ENCODE results near the gene VPS37C. TPM values are rescaled to one million over a fixed set of nuclear protein-coding genes. Genes with fewer than 3 reads are reported as not detected.

Gene VPS37C
- total and polyA plus RNA-seq, 10 donors: 6.1 to 32.3 (median 20.5) TPM

- peak overlapping the region; percentile 42 to 99 (median 98) for H3K27ac ChIP-seq
- no peak for DNase-seq
- WGBS, 5 donors: 46 to 61% (median 56%) methylated on average over 13 of the region's 13 CpGs
- no peaks in the 10 kb centered on the region for H3K36me3 ChIP-seq
- H3K27me3 ChIP-seq (replicated peaks in 1 of 7): no peaks in the 10 kb centered on the region
- peaks cover 15 to 80% (median 66%) of the 10 kb centered on the region in 6 donors for H3K4me1 ChIP-seq
- no peaks in the 10 kb centered on the region for H3K9me3 ChIP-seq
- H3K4me3 ChIP-seq: peak overlapping the region in 1 of 8 donors; percentile 85
- TF ChIP-seq POLR2A (IDR thresholded peaks at IDR 0.05) (no peak), POLR2AphosphoS5 (IDR thresholded peaks at IDR 0.05) (peak in 1 of 3 donors; percentile 75)
- intact Hi-C loops (cut with DNase I; ENCODE audit: low total_unique reads): no loop called here
Observed at GRCh38 chr11:61163714-61164605, 2.7 kb upstream of the VPS37C start.

GRCh38 chr11:61163021-61163420, 1.8 kb upstream of the VPS37C start:
- no peak for DNase-seq
- peak overlapping the region in 1 of 8 donors; percentile 85 for H3K4me3 ChIP-seq
- intact Hi-C loops (cut with DNase I; ENCODE audit: low total_unique reads): no loop called here
- H3K27ac ChIP-seq: peak overlapping the region in 7 of 8 donors; percentile 79 to 99 (median 98)
- no peaks in the 10 kb centered on the region for H3K36me3 ChIP-seq
- TF ChIP-seq POLR2A (IDR thresholded peaks at IDR 0.05) (no peak), POLR2AphosphoS5 (IDR thresholded peaks at IDR 0.05) (no peak)
- TF ChIP-seq, protein P1, sequence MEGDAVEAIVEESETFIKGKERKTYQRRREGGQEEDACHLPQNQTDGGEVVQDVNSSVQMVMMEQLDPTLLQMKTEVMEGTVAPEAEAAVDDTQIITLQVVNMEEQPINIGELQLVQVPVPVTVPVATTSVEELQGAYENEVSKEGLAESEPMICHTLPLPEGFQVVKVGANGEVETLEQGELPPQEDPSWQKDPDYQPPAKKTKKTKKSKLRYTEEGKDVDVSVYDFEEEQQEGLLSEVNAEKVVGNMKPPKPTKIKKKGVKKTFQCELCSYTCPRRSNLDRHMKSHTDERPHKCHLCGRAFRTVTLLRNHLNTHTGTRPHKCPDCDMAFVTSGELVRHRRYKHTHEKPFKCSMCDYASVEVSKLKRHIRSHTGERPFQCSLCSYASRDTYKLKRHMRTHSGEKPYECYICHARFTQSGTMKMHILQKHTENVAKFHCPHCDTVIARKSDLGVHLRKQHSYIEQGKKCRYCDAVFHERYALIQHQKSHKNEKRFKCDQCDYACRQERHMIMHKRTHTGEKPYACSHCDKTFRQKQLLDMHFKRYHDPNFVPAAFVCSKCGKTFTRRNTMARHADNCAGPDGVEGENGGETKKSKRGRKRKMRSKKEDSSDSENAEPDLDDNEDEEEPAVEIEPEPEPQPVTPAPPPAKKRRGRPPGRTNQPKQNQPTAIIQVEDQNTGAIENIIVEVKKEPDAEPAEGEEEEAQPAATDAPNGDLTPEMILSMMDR (IDR thresholded peaks at IDR 0.05 in 8 of 11, conservative IDR thresholded peaks at IDR 0.05 in 3 of 11): no peak
- H3K9me3 ChIP-seq: no peaks in the 10 kb centered on the region
- peaks cover 17 to 80% (median 67%) of the 10 kb centered on the region in 6 donors for H3K4me1 ChIP-seq
- 70 to 94% (median 81%) methylated on average over 4 of the region's 4 CpGs for WGBS, 5 donors
- no peaks in the 10 kb centered on the region for H3K27me3 ChIP-seq (replicated peaks in 1 of 7)

DNA sequence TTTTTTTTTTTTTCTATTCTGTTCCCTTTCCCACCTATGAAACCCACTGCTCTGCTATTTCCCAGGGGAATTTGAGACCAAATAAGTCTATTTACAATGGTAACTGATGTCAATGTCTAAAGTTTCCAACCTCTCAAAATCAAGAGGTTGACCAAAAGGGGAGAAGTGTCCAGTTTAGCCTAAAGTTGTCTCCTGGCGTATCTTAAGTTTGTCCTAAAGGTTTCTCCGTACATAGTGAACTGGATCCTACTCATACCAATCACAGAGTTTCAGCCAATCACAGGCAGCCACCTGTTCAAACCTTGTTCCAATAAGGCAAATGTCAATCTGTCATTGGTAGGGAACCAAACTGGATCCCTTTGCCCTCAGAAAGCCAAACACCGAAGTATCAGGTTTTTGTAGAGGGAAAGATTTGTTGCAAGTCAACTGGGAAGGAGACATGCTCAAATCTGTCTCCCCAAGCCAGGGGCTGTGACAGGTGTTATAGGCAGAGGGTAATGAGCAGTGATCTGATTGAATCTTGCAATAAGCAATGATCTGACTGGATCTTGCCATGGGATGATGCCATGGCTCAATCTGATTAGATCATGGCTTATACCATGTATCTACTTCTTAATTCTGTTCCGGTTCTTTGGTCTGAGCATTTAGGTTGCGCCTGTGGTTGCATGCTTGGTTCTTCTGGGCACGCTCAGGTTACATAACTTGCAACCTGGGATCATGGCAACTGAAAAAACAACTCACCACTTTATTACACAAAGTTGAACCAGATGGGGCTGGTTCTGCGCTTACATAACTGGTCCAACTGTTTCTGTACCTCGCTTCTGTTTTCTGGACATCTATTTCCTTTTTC, 1.1 kb upstream of the VPS37C start:
- intact Hi-C loops (cut with DNase I; ENCODE audit: low total_unique reads): no loop called here
- H3K4me1 ChIP-seq: peaks cover 17 to 79% (median 64%) of the 10 kb centered on the region in 6 donors
- TF ChIP-seq, protein P1 (IDR thresholded peaks at IDR 0.05 in 8 of 11, conservative IDR thresholded peaks at IDR 0.05 in 3 of 11): no peak
- peak in 1 of 3 donors; percentile 3 for TF ChIP-seq POLR2AphosphoS5 (IDR thresholded peaks at IDR 0.05)

GRCh38 chr11:61160487-61161189, 588 bp downstream of the VPS37C start:
- TF ChIP-seq, protein P1 (IDR thresholded peaks at IDR 0.05 in 8 of 11, conservative IDR thresholded peaks at IDR 0.05 in 3 of 11): no peak
- TF ChIP-seq POLR2A (IDR thresholded peaks at IDR 0.05): no peak
- TF ChIP-seq POLR2AphosphoS5 (IDR thresholded peaks at IDR 0.05): peak in 1 of 3 donors; percentile 58
- WGBS, 5 donors: 16 to 22% (median 16%) methylated on average over 22 to 25 of the region's 25 CpGs
- intact Hi-C loops (cut with DNase I; ENCODE audit: low total_unique reads): no loop called here
- Histone ChIP-seq H3K4me1 (peaks cover 17 to 90% (median 66%) of the 10 kb centered on the region in 6 donors), H3K27ac (peak overlapping the region; percentile 82 to 99 (median 98)), H3K27me3 (replicated peaks in 1 of 7) (no peaks in the 10 kb centered on the region), H3K9me3 (peaks cover 0 to 3% (median 1%) of the 10 kb centered on the region in 8 donors), H3K4me3 (peak overlapping the region; percentile 35 to 85 (median 67)), H3K36me3 (peaks cover 0 to 12% (median 0%) of the 10 kb centered on the region in 6 donors)
- no peak for DNase-seq

More for the DNA sequence above, 1.1 kb upstream of the VPS37C start:
- Histone ChIP-seq H3K4me3 (peak overlapping the region; percentile 35 to 85 (median 67)), H3K9me3 (no peaks in the 10 kb centered on the region), H3K27me3 (replicated peaks in 1 of 7) (no peaks in the 10 kb centered on the region), H3K27ac (peak overlapping the region; percentile 82 to 99 (median 98)), H3K36me3 (peaks cover 0 to 6% (median 0%) of the 10 kb centered on the region in 6 donors)
- no peak for DNase-seq
- 50 to 84% (median 60%) methylated on average over 8 of the region's 8 CpGs for WGBS, 5 donors
